ENCODE results near the gene FADD. TPM values are rescaled to one million over a fixed set of nuclear protein-coding genes. Genes with fewer than 3 reads are reported as not detected.
"Not testable (repeated sequence)": the region's sequence is repeated elsewhere in the genome, so short reads cannot be mapped to it uniquely, and the experiment has no call there.

Gene FADD
- total RNA-seq, 1 experiment from 2014 or later: 105 TPM

- DNase-seq (ENCODE audit: low spot score): peak; percentile 93
These were observed 812 bp downstream of the FADD start for GRCh38 chr11:70203751-70204465.

GRCh38 chr11:70204466-70204799 lies 1.3 kb downstream of the FADD start:
- no peak for DNase-seq (ENCODE audit: low spot score)

GRCh38 chr11:70205049-70205725 lies 2.1 kb downstream of the FADD start:
- DNase-seq (ENCODE audit: low spot score): no peak

GRCh38 chr11:70205766-70206165 lies 2.7 kb downstream of the FADD start:
- DNase-seq (ENCODE audit: low spot score): no peak

- DNase-seq (ENCODE audit: low spot score): no peak
These were observed 3.3 kb downstream of the FADD start for GRCh38 chr11:70206226-70206981.

- no peak for DNase-seq (ENCODE audit: low spot score)
These were observed 3.9 kb downstream of the FADD start for GRCh38 chr11:70206982-70207376.

- no peak for DNase-seq (ENCODE audit: low spot score)
These were observed 4.5 kb downstream of the FADD start for GRCh38 chr11:70207531-70208131.

GRCh38 chr11:70209391-70209912 lies 6.4 kb downstream of the FADD start:
- no peak for DNase-seq (ENCODE audit: low spot score)

- DNase-seq (ENCODE audit: low spot score): no peak
These were observed 7.0 kb downstream of the FADD start for GRCh38 chr11:70210051-70210501.

- no peak for DNase-seq (ENCODE audit: low spot score)
These were observed 7.4 kb downstream of the FADD start for GRCh38 chr11:70210530-70210929.

- peak; percentile 77 for DNase-seq (ENCODE audit: low spot score)
These were observed 9.2 kb downstream of the FADD start for GRCh38 chr11:70212227-70212811.

GRCh38 chr11:70217388-70217787 lies 14.3 kb downstream of the FADD start:
- DNase-seq (ENCODE audit: low spot score): not testable (repeated sequence)

GRCh38 chr11:70218076-70218475 lies 15.0 kb downstream of the FADD start:
- not testable (repeated sequence) for DNase-seq (ENCODE audit: low spot score)

- DNase-seq (ENCODE audit: low spot score): no peak
These were observed 17.0 kb downstream of the FADD start for GRCh38 chr11:70220136-70220535.

GRCh38 chr11:70220920-70221319 lies 17.8 kb downstream of the FADD start:
- no peak for DNase-seq (ENCODE audit: low spot score)

GRCh38 chr11:70225681-70226177 lies 22.6 kb downstream of the FADD start:
- DNase-seq (ENCODE audit: low spot score): peak; percentile 91

GRCh38 chr11:70226183-70226582 lies 23.1 kb downstream of the FADD start:
- no peak for DNase-seq (ENCODE audit: low spot score)

GRCh38 chr11:70226967-70227366 lies 23.9 kb downstream of the FADD start:
- peak; percentile 62 for DNase-seq (ENCODE audit: low spot score)

GRCh38 chr11:70229737-70230136 lies 26.6 kb downstream of the FADD start:
- no peak for DNase-seq (ENCODE audit: low spot score)

- DNase-seq (ENCODE audit: low spot score): no peak
These were observed 27.2 kb downstream of the FADD start for GRCh38 chr11:70230151-70230839.

All from HT-29 (cell line).